Measurements from ENCODE around the gene PPP2R2D.
"Not testable (repeated sequence)": the region's sequence is repeated elsewhere in the genome, so short reads cannot be mapped to it uniquely, and the experiment has no call there.

The PPP2R2D gene

GRCh38 chr10:131909014-131909808 is 8.4 kb downstream of the PPP2R2D start:
- DNase-seq: no peak

GRCh38 chr10:131909929-131910328 is 9.1 kb downstream of the PPP2R2D start:
- DNase-seq: no peak

GRCh38 chr10:131910663-131911314 is 10.0 kb downstream of the PPP2R2D start:
- no peak for DNase-seq

GRCh38 chr10:131911451-131911850 is 10.6 kb downstream of the PPP2R2D start:
- no peak for DNase-seq

- no peak for DNase-seq
Observed at GRCh38 chr10:131912620-131913019, 11.8 kb downstream of the PPP2R2D start.

- DNase-seq: no peak
Observed at GRCh38 chr10:131915484-131915883, 14.7 kb downstream of the PPP2R2D start.

- no peak for DNase-seq
Observed at GRCh38 chr10:131915990-131916766, 15.4 kb downstream of the PPP2R2D start.

GRCh38 chr10:131916767-131917160 is 16.0 kb downstream of the PPP2R2D start:
- DNase-seq: not testable (repeated sequence)

- DNase-seq: not testable (repeated sequence)
Observed at GRCh38 chr10:131917496-131917895, 16.7 kb downstream of the PPP2R2D start.

- not testable (repeated sequence) for DNase-seq
Observed at GRCh38 chr10:131919461-131919860, 18.7 kb downstream of the PPP2R2D start.

GRCh38 chr10:131920151-131920550 is 19.3 kb downstream of the PPP2R2D start:
- no peak for DNase-seq

GRCh38 chr10:131920693-131921092 is 19.9 kb downstream of the PPP2R2D start:
- no peak for DNase-seq

- DNase-seq: no peak
Observed at GRCh38 chr10:131921184-131921583, 20.4 kb downstream of the PPP2R2D start.

- no peak for DNase-seq
Observed at GRCh38 chr10:131923038-131923756, 22.4 kb downstream of the PPP2R2D start.

GRCh38 chr10:131925011-131925649 is 24.3 kb downstream of the PPP2R2D start:
- no peak for DNase-seq

GRCh38 chr10:131925716-131926115 is 24.9 kb downstream of the PPP2R2D start:
- DNase-seq: no peak

- no peak for DNase-seq
Observed at GRCh38 chr10:131926253-131926652, 25.4 kb downstream of the PPP2R2D start.

GRCh38 chr10:131926743-131927595 is 26.2 kb downstream of the PPP2R2D start:
- DNase-seq: no peak

GRCh38 chr10:131928248-131929095 is 27.7 kb downstream of the PPP2R2D start:
- DNase-seq: no peak

GRCh38 chr10:131929122-131929845 is 28.5 kb downstream of the PPP2R2D start:
- no peak for DNase-seq

Measured in COR-L47 (cell line).